T-cell (primary cell): Measurements from ENCODE around the gene ABCB4. TPM values are rescaled to one million over a fixed set of nuclear protein-coding genes. Genes with fewer than 3 reads are reported as not detected.

Experiments
- ATAC-seq, 4 experiments: fragments of 200-7000 bp in 3 of 4; fragments of 150-1000 bp in 1 of 4; cut with Tn5 transposase; replicated peaks in 1 of 4; 1 replicate in 3 of 4; 2 replicates in 1 of 4; pipeline ENCODE4 v1.10.0; 2021; ENCODE audit warnings: moderate library complexity in 3 of 4, mild to moderate bottlenecking in 2 of 4, moderate number of reproducible peaks in 1 of 4
- CTCF ChIA-PET, 2 donors: fragments of 300-600 bp; sonication (Branson Sonifier 250); formaldehyde crosslinking; loops; one replicate each; lab custom pipeline; 2022; ENCODE audit warnings: antibody characterized with exemption in 2 of 2; lab: Charles Lee
- POLR2A ChIA-PET, 2 donors: fragments of 300-600 bp; sonication (Branson Sonifier 250); formaldehyde crosslinking; loops; one replicate each; lab custom pipeline; 2022; ENCODE audit warnings: antibody characterized with exemption in 2 of 2; lab: Charles Lee
- DNase-seq, 35 experiments: peaks; one replicate each; pipeline versions ENCODE4 v3.0.0 to v3.0.0-alpha.2; 2013 to 2023
- H3K27ac ChIP-seq: one replicate; pipeline ENCODE4 v1.5.1; 2013; ENCODE audit warnings: low read length
- H3K27me3 ChIP-seq, 2 experiments: replicated peaks in 1 of 2; 1 replicate in 1 of 2; 2 replicates in 1 of 2; pipeline versions ENCODE4 v1.6.1 to v1.7.0; 2013; ENCODE audit warnings: low read length in 1 of 2, mixed read lengths in 1 of 2; ENCODE audit not compliant: control insufficient read depth in 2 of 2, insufficient read depth in 2 of 2; ENCODE audit errors: extremely low read depth in 1 of 2
- H3K36me3 ChIP-seq, 2 donors: 1 replicate in 1 of 2; 2 replicates in 1 of 2; pipeline versions ENCODE4 v1.6.1 to v1.7.0; 2013; ENCODE audit warnings: low read length in 1 of 2; ENCODE audit not compliant: control insufficient read depth in 2 of 2, insufficient read depth in 1 of 2; ENCODE audit errors: extremely low read depth in 1 of 2
- H3K4me1 ChIP-seq, 2 experiments: 1 replicate in 1 of 2; 2 replicates in 1 of 2; pipeline versions ENCODE4 v1.6.1 to v1.7.0; 2013; ENCODE audit warnings: low read length in 2 of 2, mixed read lengths in 1 of 2; ENCODE audit not compliant: insufficient read depth in 2 of 2, control insufficient read depth in 1 of 2; ENCODE audit errors: extremely low read depth in 1 of 2
- H3K4me3 ChIP-seq, 2 donors: 1 replicate in 1 of 2; 2 replicates in 1 of 2; pipeline versions ENCODE4 v1.5.1 to v1.7.0; 2013; ENCODE audit warnings: mild to moderate bottlenecking in 2 of 2, low read length in 1 of 2, moderate library complexity in 1 of 2; ENCODE audit not compliant: control insufficient read depth in 1 of 2; ENCODE audit errors: extremely low read depth in 1 of 2
- H3K9me3 ChIP-seq: 2 replicates; pipeline ENCODE4 v1.7.0; 2013
- H3K27ac Mint-ChIP-seq, 2 donors: one replicate each; pipeline ENCODE4 v1.8.0; 2020 to 2021; ENCODE audit warnings: mild to moderate bottlenecking in 2 of 2, mixed read lengths in 2 of 2
- H3K27me3 Mint-ChIP-seq, 2 donors: one replicate each; pipeline ENCODE4 v1.8.0; 2021 to 2022; ENCODE audit warnings: mixed read lengths in 2 of 2
- H3K36me3 Mint-ChIP-seq: one replicate; pipeline ENCODE4 v1.8.0; 2021; ENCODE audit warnings: mixed read lengths
- H3K4me1 Mint-ChIP-seq, 3 donors: one replicate each; pipeline ENCODE4 v1.8.0; 2020 to 2022; ENCODE audit warnings: mixed read lengths in 3 of 3, mild to moderate bottlenecking in 1 of 3
- H3K4me3 Mint-ChIP-seq, 3 donors: one replicate each; pipeline ENCODE4 v1.8.0; 2020 to 2022; ENCODE audit warnings: mild to moderate bottlenecking in 3 of 3, mixed read lengths in 3 of 3, moderate library complexity in 3 of 3
- H3K9me3 Mint-ChIP-seq, 3 donors: one replicate each; pipeline ENCODE4 v1.8.0; 2020 to 2022; ENCODE audit warnings: mixed read lengths in 3 of 3
- whole genome bisulfite sequencing: methylation state at CpG from one replicate; pipeline ENCODE4 v1.1.5; 2013; ENCODE audit warnings: missing lambda C conversion rate; ENCODE audit not compliant: insufficient coverage; 5-methylcytosine and 5-hydroxymethylcytosine counted together
- total RNA-seq, 35 experiments: library from RNA in 6 of 35; stranded (reverse) in 6 of 35; fragments of 120-200 nt in 1 of 35; gene quantifications; one replicate each; pipeline versions ENCODE4 v1.2.1 to v1.2.4 and lab custom pipeline; 2013 to 2026

ABCB4 gene
- total RNA-seq, 5 donors from 2014 or later (not counting 1 experiment from before 2014, with no cell fraction given) = 0.12 to 2.0 (median 0.60) TPM

DNA sequence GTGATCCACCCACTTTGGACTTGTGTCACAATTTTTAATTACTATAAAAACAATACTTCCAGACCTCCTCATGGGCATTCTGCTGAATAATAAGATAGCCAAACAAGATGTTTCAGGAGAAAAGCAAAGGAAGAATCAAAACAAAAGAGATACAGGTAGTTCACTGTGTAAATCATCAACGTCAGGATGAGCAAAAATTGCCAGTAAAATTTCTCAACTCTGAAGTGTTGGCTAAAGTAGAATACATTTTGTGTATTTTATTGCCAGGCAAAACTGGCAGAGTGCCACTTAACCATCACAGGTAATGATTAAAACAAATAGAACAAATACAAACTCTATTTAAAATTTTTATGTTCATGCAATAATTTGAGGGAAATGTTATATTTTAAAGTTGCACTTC, 24.8 kb downstream of the ABCB4 start:
- no peak overlapping the region for H3K27ac Mint-ChIP-seq
- Histone ChIP-seq H3K27me3 (peaks cover 0 to 2% of the 10 kb centered on the region in 2 experiments), H3K9me3 (no peaks in the 10 kb centered on the region), H3K27ac (no peak overlapping the region), H3K4me3 (no peak overlapping the region), H3K36me3 (no peaks in the 10 kb centered on the region), H3K4me1 (no peaks in the 10 kb centered on the region)
- H3K4me3 Mint-ChIP-seq = no peak overlapping the region
- ChIA-PET POLR2A (no interaction called here), CTCF (no interaction called here)
- peaks cover 10 to 21% of the 10 kb centered on the region in 2 donors for H3K27me3 Mint-ChIP-seq
- no CpG with 5 or more reads among the region's 1 CpG for WGBS
- no peak for ATAC-seq
- DNase-seq = no peak
- no peaks in the 10 kb centered on the region for H3K9me3 Mint-ChIP-seq
- H3K4me1 Mint-ChIP-seq = no peaks in the 10 kb centered on the region
- no peaks in the 10 kb centered on the region for H3K36me3 Mint-ChIP-seq

DNA sequence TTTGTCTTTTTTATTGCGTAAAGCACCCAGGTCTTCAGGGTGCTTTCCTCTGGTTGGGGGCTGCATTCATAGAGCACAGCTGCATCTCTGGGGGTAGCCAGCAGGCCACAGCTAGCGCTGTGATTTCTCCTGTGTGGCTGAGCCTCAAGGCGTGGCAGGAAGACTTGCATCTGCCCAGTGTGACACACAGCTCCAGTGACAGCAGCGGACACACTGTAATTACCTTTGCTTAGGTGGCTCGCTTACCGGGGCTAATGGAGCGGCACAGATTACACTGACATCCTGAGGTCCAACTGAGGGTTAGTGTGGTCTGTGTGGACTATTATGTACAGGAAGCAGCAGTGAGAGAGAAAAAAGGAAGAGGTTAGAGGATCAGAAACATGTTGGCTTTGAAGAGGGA, 27.1 kb downstream of the ABCB4 start:
- WGBS = 45% methylated on average over 6 of the region's 7 CpGs
- POLR2A ChIA-PET = no interaction called here
- no peak overlapping the region for H3K4me3 ChIP-seq
- no peak overlapping the region for H3K27ac Mint-ChIP-seq
- ATAC-seq = no peak
- no peaks in the 10 kb centered on the region for H3K36me3 Mint-ChIP-seq
- no peaks in the 10 kb centered on the region for H3K9me3 Mint-ChIP-seq
- H3K36me3 ChIP-seq = no peaks in the 10 kb centered on the region
- CTCF ChIA-PET = no interaction called here
- no peak overlapping the region for H3K27ac ChIP-seq
- DNase-seq = no peak
- H3K27me3 Mint-ChIP-seq = peaks cover 11 to 23% of the 10 kb centered on the region in 2 donors
- H3K9me3 ChIP-seq = no peaks in the 10 kb centered on the region
- H3K4me1 Mint-ChIP-seq = no peaks in the 10 kb centered on the region
- H3K4me1 ChIP-seq = no peaks in the 10 kb centered on the region
- H3K27me3 ChIP-seq = no peaks in the 10 kb centered on the region
- H3K4me3 Mint-ChIP-seq = no peak overlapping the region

DNA sequence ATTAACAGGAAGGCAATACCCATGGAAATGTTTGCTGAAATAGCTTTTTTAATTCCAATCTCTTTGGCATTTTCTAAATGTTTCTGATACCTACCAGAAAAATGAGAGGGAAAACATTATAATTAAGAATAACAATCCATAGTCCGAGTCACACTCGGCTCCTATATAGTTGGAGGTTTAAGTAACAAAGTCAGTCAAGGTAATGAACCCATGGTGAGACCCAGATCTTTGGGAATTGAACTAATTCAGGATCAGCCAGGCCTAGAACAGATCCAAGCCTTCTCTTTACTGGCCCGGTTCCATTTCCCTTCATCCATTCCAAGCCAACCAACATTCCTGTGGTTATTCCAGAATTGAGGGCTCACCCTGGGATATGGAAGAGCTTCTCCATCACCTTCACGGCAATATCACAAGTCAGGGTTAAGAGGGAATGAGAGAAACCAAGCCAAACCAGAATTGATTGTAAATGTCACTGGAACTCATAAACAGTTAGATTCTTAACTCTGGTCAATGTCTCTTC, 28.3 kb downstream of the ABCB4 start:
- Histone ChIP-seq H3K9me3 (no peaks in the 10 kb centered on the region), H3K27me3 (no peaks in the 10 kb centered on the region), H3K4me1 (no peaks in the 10 kb centered on the region), H3K36me3 (no peaks in the 10 kb centered on the region), H3K27ac (no peak overlapping the region), H3K4me3 (no peak overlapping the region)
- ATAC-seq (no peak), DNase-seq (no peak)
- Mint-ChIP-seq H3K27ac (no peak overlapping the region), H3K36me3 (no peaks in the 10 kb centered on the region), H3K4me1 (no peaks in the 10 kb centered on the region), H3K9me3 (no peaks in the 10 kb centered on the region), H3K4me3 (no peak overlapping the region), H3K27me3 (peaks cover 14 to 22% of the 10 kb centered on the region in 2 donors)
- ChIA-PET POLR2A (no interaction called here), CTCF (no interaction called here)
- no CpG with 5 or more reads among the region's 4 CpGs for WGBS

DNA sequence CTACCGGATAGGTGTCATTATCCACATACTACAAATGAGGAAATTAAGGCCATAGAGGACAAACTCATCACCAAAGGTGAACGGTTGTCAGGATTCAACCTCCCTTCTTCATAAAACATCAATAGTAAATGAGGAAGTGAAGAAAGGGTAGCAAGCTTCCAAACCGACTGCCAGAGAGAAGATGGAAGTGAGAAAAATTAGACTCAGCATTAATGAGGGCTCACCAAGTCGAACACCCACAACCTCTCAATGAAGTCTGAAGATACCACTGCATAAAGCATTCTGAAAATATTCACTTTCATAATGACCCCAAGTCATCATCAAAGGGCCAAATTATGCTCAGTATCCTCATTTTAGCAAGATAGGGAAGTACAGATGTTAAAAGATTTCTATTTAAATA, 29.6 kb downstream of the ABCB4 start:
- H3K27me3 Mint-ChIP-seq = peaks cover 14 to 17% of the 10 kb centered on the region in 2 donors
- 80% methylated on average over 1 of the region's 4 CpGs for WGBS
- no peaks in the 10 kb centered on the region for H3K4me1 ChIP-seq
- H3K9me3 Mint-ChIP-seq = no peaks in the 10 kb centered on the region
- H3K4me3 ChIP-seq = no peak overlapping the region
- no peak for ATAC-seq
- no peaks in the 10 kb centered on the region for H3K36me3 Mint-ChIP-seq
- no peak overlapping the region for H3K27ac ChIP-seq
- ChIA-PET CTCF (no interaction called here), POLR2A (no interaction called here)
- H3K9me3 ChIP-seq = no peaks in the 10 kb centered on the region
- no peak overlapping the region for H3K27ac Mint-ChIP-seq
- H3K4me1 Mint-ChIP-seq = no peaks in the 10 kb centered on the region
- H3K36me3 ChIP-seq = no peaks in the 10 kb centered on the region
- H3K27me3 ChIP-seq = no peaks in the 10 kb centered on the region
- DNase-seq = no peak
- H3K4me3 Mint-ChIP-seq = no peak overlapping the region

DNA sequence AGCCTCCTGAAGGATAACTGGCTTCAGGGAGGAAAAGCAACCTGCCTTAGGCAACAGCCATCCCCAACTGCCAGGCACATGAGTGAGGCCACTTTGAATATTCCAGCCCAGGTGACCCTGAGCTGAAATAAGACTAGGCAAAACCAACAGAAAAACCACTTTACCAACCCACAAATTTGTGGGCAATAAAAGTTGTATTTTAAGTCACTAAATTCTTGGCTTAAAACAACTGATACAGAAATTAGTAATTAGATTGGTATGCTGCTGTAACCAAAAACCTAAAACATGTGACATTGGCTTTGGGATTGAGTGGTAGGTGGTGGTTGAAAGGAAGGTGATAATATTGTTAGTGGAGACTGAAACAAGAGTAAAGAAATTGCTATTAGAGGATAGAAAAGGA, 39.9 kb downstream of the ABCB4 start:
- Mint-ChIP-seq H3K27me3 (peaks cover 2 to 14% of the 10 kb centered on the region in 2 donors), H3K4me1 (no peaks in the 10 kb centered on the region), H3K27ac (no peak overlapping the region), H3K9me3 (no peaks in the 10 kb centered on the region), H3K36me3 (no peaks in the 10 kb centered on the region), H3K4me3 (no peak overlapping the region)
- H3K27ac ChIP-seq = no peak overlapping the region
- H3K27me3 ChIP-seq = no peaks in the 10 kb centered on the region
- DNase-seq (no peak), ATAC-seq (no peak)
- no peaks in the 10 kb centered on the region for H3K4me1 ChIP-seq
- H3K36me3 ChIP-seq = no peaks in the 10 kb centered on the region
- H3K4me3 ChIP-seq = no peak overlapping the region
- ChIA-PET CTCF (interaction anchor here in 1 of 2 donors (1.1 kb wide), 1 partner anchor 21 kb away, joined by 4 read pairs; no protein-coding TSS in a partner anchor), POLR2A (no interaction called here)
- H3K9me3 ChIP-seq = no peaks in the 10 kb centered on the region

DNA sequence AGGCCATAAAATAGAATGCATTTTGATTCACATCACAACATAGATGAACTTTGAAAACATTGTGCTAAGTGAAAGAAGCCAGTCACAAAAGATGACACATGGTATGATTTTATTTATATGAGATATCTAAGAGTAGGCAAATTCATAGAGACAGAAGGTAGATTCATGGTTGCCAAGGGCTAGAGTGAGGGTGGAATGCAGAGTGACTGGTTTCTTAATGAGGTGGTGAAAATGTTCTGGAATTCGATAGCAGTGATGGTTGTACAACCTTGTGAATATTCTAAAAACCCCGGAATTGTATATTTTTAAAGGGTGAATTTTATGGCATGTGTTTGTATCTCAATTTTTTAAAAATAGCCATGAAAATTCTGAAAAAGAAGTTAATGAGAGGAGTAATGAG, 42.9 kb downstream of the ABCB4 start:
- ChIA-PET POLR2A (no interaction called here), CTCF (no interaction called here)
- DNase-seq = no peak
- Mint-ChIP-seq H3K27ac (no peak overlapping the region), H3K4me1 (no peaks in the 10 kb centered on the region), H3K27me3 (peaks cover 7 to 21% of the 10 kb centered on the region in 2 donors), H3K36me3 (no peaks in the 10 kb centered on the region), H3K4me3 (no peak overlapping the region), H3K9me3 (no peaks in the 10 kb centered on the region)
- no peak overlapping the region for H3K27ac ChIP-seq
- WGBS = no CpG with 5 or more reads among the region's 2 CpGs
- no peaks in the 10 kb centered on the region for H3K9me3 ChIP-seq
- ATAC-seq = no peak
- H3K4me3 ChIP-seq = no peak overlapping the region
- no peaks in the 10 kb centered on the region for H3K4me1 ChIP-seq
- H3K27me3 ChIP-seq = no peaks in the 10 kb centered on the region
- no peaks in the 10 kb centered on the region for H3K36me3 ChIP-seq

DNA sequence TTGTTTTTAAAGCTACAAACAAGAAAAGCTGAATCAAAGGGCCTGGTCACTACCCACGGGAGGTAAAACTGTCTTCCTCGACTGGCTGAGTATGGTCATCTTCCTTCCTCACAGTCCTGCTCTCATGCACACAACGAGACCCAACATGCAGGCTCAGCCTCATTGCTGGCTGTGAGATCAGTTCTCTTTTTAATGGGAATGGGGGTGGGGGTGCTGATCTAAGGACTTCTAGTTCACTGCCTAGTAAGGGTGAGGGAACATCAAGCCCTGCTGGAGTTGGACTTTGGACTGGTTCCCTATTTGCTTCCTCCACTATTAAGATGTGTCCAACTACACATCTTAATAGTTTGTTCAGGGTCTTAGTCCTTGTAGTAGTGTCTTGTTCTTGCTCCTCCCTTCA, 48.2 kb downstream of the ABCB4 start:
- Mint-ChIP-seq H3K27me3 (peaks cover 12 to 28% of the 10 kb centered on the region in 2 donors), H3K27ac (no peak overlapping the region), H3K9me3 (no peaks in the 10 kb centered on the region), H3K4me1 (no peaks in the 10 kb centered on the region), H3K4me3 (no peak overlapping the region), H3K36me3 (no peaks in the 10 kb centered on the region)
- ATAC-seq = no peak
- CTCF ChIA-PET = interaction anchor here in 1 of 2 donors (1.1 kb wide), 1 partner anchor 14 kb away, joined by 3 read pairs; no protein-coding TSS in a partner anchor
- Histone ChIP-seq H3K36me3 (no peaks in the 10 kb centered on the region), H3K27me3 (peaks cover 0 to 3% of the 10 kb centered on the region in 2 experiments), H3K4me1 (no peaks in the 10 kb centered on the region), H3K9me3 (no peaks in the 10 kb centered on the region), H3K27ac (no peak overlapping the region), H3K4me3 (no peak overlapping the region)
- 88% methylated on average over 2 of the region's 3 CpGs for WGBS
- POLR2A ChIA-PET = no interaction called here
- no peak for DNase-seq
